ENCODE measurements around the gene DAPK1.

DNA sequence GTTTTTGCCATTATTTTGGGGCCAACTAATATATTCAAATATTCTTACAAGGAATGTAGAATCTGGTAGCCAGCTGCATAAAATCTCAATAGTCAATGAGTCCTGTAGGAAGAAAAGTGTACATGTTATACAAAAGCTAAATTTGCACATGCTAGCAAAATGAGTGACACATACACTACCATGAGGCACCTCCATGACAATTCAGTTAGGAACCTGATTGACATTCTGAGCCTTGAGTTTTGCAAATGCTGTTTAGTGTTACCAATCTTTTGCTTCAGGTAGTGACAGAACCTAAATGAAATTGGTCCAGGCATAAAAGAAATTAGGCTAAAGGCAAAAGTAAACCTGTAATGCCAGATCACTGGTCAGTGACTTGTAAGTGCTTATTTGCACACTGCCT lies 6.8 kb upstream of the DAPK1 start:
- TF ChIP-seq CTCF (IDR thresholded peaks at IDR 0.05; ENCODE audit: low read depth, low read length, poor library complexity, severe bottlenecking) (no peak), EZH2phosphoT487 (IDR thresholded peaks at IDR 0.05; ENCODE audit: borderline replicate concordance, low read length) (no peak)
